Measurements from ENCODE around the gene SAMD14. TPM values are rescaled to one million over a fixed set of nuclear protein-coding genes. Genes with fewer than 3 reads are reported as not detected.

The SAMD14 gene
- total RNA-seq, 2 donors from 2014 or later: 2.5 to 7.4 TPM

DNA sequence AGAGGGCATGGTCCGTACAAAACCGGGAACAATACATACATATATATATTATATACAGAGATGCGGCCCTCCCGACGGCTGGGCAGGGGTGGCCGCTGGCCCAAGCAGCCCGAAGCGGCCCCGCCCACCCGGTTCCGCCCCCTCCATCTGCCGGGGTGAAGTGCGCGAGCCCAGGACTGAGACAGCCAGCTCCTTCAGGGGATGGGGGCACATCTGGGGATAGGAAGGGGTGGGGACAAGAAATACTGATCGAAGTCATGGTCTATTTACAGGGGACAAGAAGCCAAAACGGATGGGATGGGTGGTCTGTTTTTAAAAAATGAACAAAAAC lies 3.8 kb upstream of the SAMD14 start:
- intact Hi-C loops (cut with DNase I): no loop called here
- H3K27me3 ChIP-seq (replicated peaks; ENCODE audit: insufficient read depth): peaks cover 5% of the 10 kb centered on the region
- H3K9me3 ChIP-seq: no peaks in the 10 kb centered on the region
- H3K4me3 ChIP-seq: no peak overlapping the region
- DNase-seq (ENCODE audit: low spot score): no peak
- no peak for TF ChIP-seq POLR2A (IDR thresholded peaks at IDR 0.05)
- no peaks in the 10 kb centered on the region for H3K4me1 ChIP-seq (replicated peaks)
- peaks cover 2 to 18% of the 10 kb centered on the region in 2 donors for H3K36me3 ChIP-seq
- WGBS: 28% methylated on average over 16 of the region's 16 CpGs
- no peak overlapping the region for H3K27ac ChIP-seq

GRCh38 chr17:50133028-50133768 lies 3.2 kb upstream of the SAMD14 start:
- Histone ChIP-seq H3K4me1 (replicated peaks) (no peaks in the 10 kb centered on the region), H3K9me3 (no peaks in the 10 kb centered on the region), H3K27me3 (replicated peaks; ENCODE audit: insufficient read depth) (peaks cover 5% of the 10 kb centered on the region), H3K36me3 (peaks cover 0 to 13% of the 10 kb centered on the region in 2 donors), H3K27ac (no peak overlapping the region), H3K4me3 (no peak overlapping the region)
- intact Hi-C loops (cut with DNase I): no loop called here
- TF ChIP-seq CTCF (IDR thresholded peaks at IDR 0.05): no peak
- TF ChIP-seq POLR2AphosphoS5 (IDR thresholded peaks at IDR 0.05): no peak
- TF ChIP-seq POLR2A (IDR thresholded peaks at IDR 0.05): no peak
- no peak for DNase-seq (ENCODE audit: low spot score)
- WGBS: 47% methylated on average over 7 of the region's 7 CpGs

- DNase-seq (ENCODE audit: low spot score): no peak
- Histone ChIP-seq H3K27ac (no peak overlapping the region), H3K36me3 (peaks cover 0 to 12% of the 10 kb centered on the region in 2 donors), H3K9me3 (no peaks in the 10 kb centered on the region), H3K4me1 (replicated peaks) (no peaks in the 10 kb centered on the region), H3K4me3 (no peak overlapping the region), H3K27me3 (replicated peaks; ENCODE audit: insufficient read depth) (peaks cover 5% of the 10 kb centered on the region)
- 61% methylated on average over 2 of the region's 6 CpGs for WGBS
- intact Hi-C loops (cut with DNase I): no loop called here
- no peak for TF ChIP-seq POLR2AphosphoS5 (IDR thresholded peaks at IDR 0.05)
- no peak for TF ChIP-seq CTCF (IDR thresholded peaks at IDR 0.05)
- TF ChIP-seq POLR2A (IDR thresholded peaks at IDR 0.05): no peak
Measured at GRCh38 chr17:50132104-50132794, 2.3 kb upstream of the SAMD14 start.

- intact Hi-C loops (cut with DNase I): no loop called here
Measured at GRCh38 chr17:50130559-50131305, 772 bp upstream of the SAMD14 start.

More at GRCh38 chr17:50130559-50131305, 772 bp upstream of the SAMD14 start:
- no peak overlapping the region for H3K4me3 ChIP-seq
- H3K4me1 ChIP-seq (replicated peaks): no peaks in the 10 kb centered on the region
- H3K27me3 ChIP-seq (replicated peaks; ENCODE audit: insufficient read depth): peaks cover 5% of the 10 kb centered on the region
- H3K36me3 ChIP-seq: peaks cover 0 to 7% of the 10 kb centered on the region in 2 donors
- no peak overlapping the region for H3K27ac ChIP-seq
- 47% methylated on average over 19 of the region's 19 CpGs for WGBS
- H3K9me3 ChIP-seq: no peaks in the 10 kb centered on the region
- DNase-seq (ENCODE audit: low spot score): no peak
- TF ChIP-seq POLR2AphosphoS5 (IDR thresholded peaks at IDR 0.05) (no peak), CTCF (IDR thresholded peaks at IDR 0.05) (no peak), POLR2A (IDR thresholded peaks at IDR 0.05) (no peak)
